ENCODE results near the gene ALDH3B2.
"Not testable (repeated sequence)": the region's sequence is repeated elsewhere in the genome, so short reads cannot be mapped to it uniquely, and the experiment has no call there.

DNA sequence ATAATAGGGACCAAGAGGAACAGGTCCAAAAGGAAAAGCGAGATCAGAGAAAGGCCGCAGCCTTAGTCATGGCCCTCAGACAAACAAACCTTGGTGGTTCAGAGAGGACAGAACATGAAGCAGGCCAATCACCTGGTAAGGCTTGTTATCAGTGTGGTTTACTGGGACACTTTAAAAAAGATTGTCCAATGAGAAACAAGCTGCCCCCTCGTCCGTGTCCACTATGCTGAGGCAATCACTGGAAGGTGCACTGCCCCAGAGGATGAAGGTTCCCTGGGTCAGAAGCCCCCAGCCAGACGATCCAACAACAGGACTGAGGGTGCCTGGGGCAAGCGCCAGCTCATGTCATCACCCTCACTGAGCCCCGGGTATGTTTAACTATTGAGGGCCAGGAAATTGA is 51.5 kb downstream of the ALDH3B2 start:
- not testable (repeated sequence) for TF ChIP-seq ZFX (IDR thresholded peaks at IDR 0.05; ENCODE audit: borderline replicate concordance)
- TF ChIP-seq, protein P1, sequence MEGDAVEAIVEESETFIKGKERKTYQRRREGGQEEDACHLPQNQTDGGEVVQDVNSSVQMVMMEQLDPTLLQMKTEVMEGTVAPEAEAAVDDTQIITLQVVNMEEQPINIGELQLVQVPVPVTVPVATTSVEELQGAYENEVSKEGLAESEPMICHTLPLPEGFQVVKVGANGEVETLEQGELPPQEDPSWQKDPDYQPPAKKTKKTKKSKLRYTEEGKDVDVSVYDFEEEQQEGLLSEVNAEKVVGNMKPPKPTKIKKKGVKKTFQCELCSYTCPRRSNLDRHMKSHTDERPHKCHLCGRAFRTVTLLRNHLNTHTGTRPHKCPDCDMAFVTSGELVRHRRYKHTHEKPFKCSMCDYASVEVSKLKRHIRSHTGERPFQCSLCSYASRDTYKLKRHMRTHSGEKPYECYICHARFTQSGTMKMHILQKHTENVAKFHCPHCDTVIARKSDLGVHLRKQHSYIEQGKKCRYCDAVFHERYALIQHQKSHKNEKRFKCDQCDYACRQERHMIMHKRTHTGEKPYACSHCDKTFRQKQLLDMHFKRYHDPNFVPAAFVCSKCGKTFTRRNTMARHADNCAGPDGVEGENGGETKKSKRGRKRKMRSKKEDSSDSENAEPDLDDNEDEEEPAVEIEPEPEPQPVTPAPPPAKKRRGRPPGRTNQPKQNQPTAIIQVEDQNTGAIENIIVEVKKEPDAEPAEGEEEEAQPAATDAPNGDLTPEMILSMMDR (IDR thresholded peaks at IDR 0.05) = not testable (repeated sequence)
